IMR-90 (cell line): Measurements from ENCODE around the gene TGM6. TPM values are rescaled to one million over a fixed set of nuclear protein-coding genes. Genes with fewer than 3 reads are reported as not detected.

ENCODE experiments used
- ATAC-seq: fragments of 200-7000 bp; cut with Tn5 transposase; 2 replicates; pipeline ENCODE4 v1.9.1; 2020; ENCODE audit warnings: low read depth, mild to moderate bottlenecking, moderate library complexity
- BruUV-seq: library from RNA; stranded (reverse); fragments of 400-500 nt; replicated peaks from 2 replicates; lab custom pipeline; 2021; lab: Mats Ljungman, UMichigan
- CTCF ChIA-PET: fragments of 300-600 bp; formaldehyde crosslinking; extraction: SDS; loops from one replicate; lab custom pipeline; 2021; ENCODE audit warnings: antibody characterized with exemption; lab: Yijun Ruan, JAX
- POLR2A ChIA-PET: fragments of 300-600 bp; sonication (Branson Sonifier 250); formaldehyde crosslinking; loops from one replicate; lab custom pipeline; 2022; ENCODE audit warnings: antibody characterized with exemption; ENCODE audit not compliant: unreplicated experiment; lab: Charles Lee
- DNase-seq: peaks from one replicate; pipeline ENCODE4 v3.0.0; 2013
- H2AFZ ChIP-seq: replicated peaks from 2 replicates; pipeline ENCODE3; 2013; ENCODE audit warnings: low read length, mild to moderate bottlenecking; ENCODE audit not compliant: poor library complexity
- H2AK5ac ChIP-seq: 2 replicates; pipeline ENCODE4 v1.6.1; 2013; ENCODE audit warnings: low read depth, low read length, inconsistent platforms
- H2AK9ac ChIP-seq: replicated peaks from 2 replicates; pipeline ENCODE3; 2013; ENCODE audit warnings: mild to moderate bottlenecking, low read depth, low read length, moderate library complexity; ENCODE audit not compliant: poor library complexity
- H2BK120ac ChIP-seq: 2 replicates; pipeline ENCODE4 v1.6.1; 2013; ENCODE audit warnings: low read depth, low read length, inconsistent platforms
- H2BK15ac ChIP-seq: 3 replicates; pipeline ENCODE4 v1.6.1; 2013; ENCODE audit warnings: low read depth, low read length, inconsistent platforms
- H2BK20ac ChIP-seq: 2 replicates; pipeline ENCODE4 v1.6.1; 2013; ENCODE audit warnings: low read depth, mild to moderate bottlenecking, inconsistent platforms, low read length, moderate library complexity
- H2BK5ac ChIP-seq: 2 replicates; pipeline ENCODE4 v1.6.1; 2013; ENCODE audit warnings: mild to moderate bottlenecking, low read depth, low read length, inconsistent platforms; ENCODE audit not compliant: poor library complexity, severe bottlenecking
- H3K14ac ChIP-seq: replicated peaks from 2 replicates; pipeline ENCODE4 v1.6.1; 2013; ENCODE audit warnings: low read depth, low read length, inconsistent platforms
- H3K18ac ChIP-seq: 2 replicates; pipeline ENCODE4 v1.6.1; 2013; ENCODE audit warnings: low read depth, low read length, control low read depth
- H3K23ac ChIP-seq: 2 replicates; pipeline ENCODE4 v1.6.1; 2013; ENCODE audit warnings: low read depth, low read length, inconsistent platforms
- H3K27ac ChIP-seq: 2 replicates; pipeline ENCODE4 v1.5.1; 2013; ENCODE audit warnings: mild to moderate bottlenecking, control low read depth, low read length; ENCODE audit not compliant: insufficient read depth
- H3K27me3 ChIP-seq: 2 replicates; pipeline ENCODE4 v1.6.1; 2013; ENCODE audit warnings: low read length; ENCODE audit not compliant: control insufficient read depth, insufficient read depth
- H3K36me3 ChIP-seq: 2 replicates; pipeline ENCODE4 v1.6.1; 2013; ENCODE audit warnings: low read length, mixed read lengths; ENCODE audit not compliant: control insufficient read depth, insufficient read depth
- H3K4ac ChIP-seq: 2 replicates; pipeline ENCODE4 v1.6.1; 2013; ENCODE audit warnings: low read depth, low read length, inconsistent platforms
- H3K4me1 ChIP-seq: 2 replicates; pipeline ENCODE4 v1.6.1; 2013; ENCODE audit warnings: low read length, mixed read lengths; ENCODE audit not compliant: control insufficient read depth, insufficient read depth
- H3K4me2 ChIP-seq: 2 replicates; pipeline ENCODE4 v1.6.1; 2013; ENCODE audit warnings: low read depth, mild to moderate bottlenecking, control low read depth, low read length, moderate library complexity
- H3K4me3 ChIP-seq: 2 replicates; pipeline ENCODE4 v1.5.1; 2013; ENCODE audit warnings: low read depth, mild to moderate bottlenecking, control low read depth, low read length, moderate library complexity; ENCODE audit not compliant: insufficient read depth
- H3K56ac ChIP-seq: 2 replicates; pipeline ENCODE4 v1.6.1; 2013; ENCODE audit warnings: low read length, inconsistent platforms; ENCODE audit not compliant: insufficient read depth; ENCODE audit errors: extremely low read depth
- H3K79me1 ChIP-seq, 2 experiments: 2 replicates each; pipeline ENCODE4 v1.6.1; 2013; ENCODE audit warnings: low read length in 2 of 2, inconsistent platforms in 1 of 2, low read depth in 1 of 2
- H3K9ac ChIP-seq: 2 replicates; pipeline ENCODE4 v1.6.1; 2013; ENCODE audit warnings: low read depth, low read length, control low read depth
- H3K9me1 ChIP-seq: 2 replicates; pipeline ENCODE4 v1.6.1; 2013; ENCODE audit warnings: low read length, inconsistent platforms; ENCODE audit not compliant: insufficient read depth
- H3K9me3 ChIP-seq: 2 replicates; pipeline ENCODE4 v1.6.1; 2013; ENCODE audit warnings: low read length; ENCODE audit not compliant: control insufficient read depth, insufficient read depth
- H4K20me1 ChIP-seq: 2 replicates; pipeline ENCODE4 v1.6.1; 2013; ENCODE audit warnings: low read length, inconsistent platforms; ENCODE audit not compliant: insufficient read depth
- H4K5ac ChIP-seq: 2 replicates; pipeline ENCODE4 v1.6.1; 2013; ENCODE audit warnings: mild to moderate bottlenecking, low read depth, low read length, control low read depth
- H4K8ac ChIP-seq, 2 experiments: 2 replicates each; pipeline ENCODE4 v1.6.1; 2013; ENCODE audit warnings: low read depth in 2 of 2, low read length in 2 of 2, control low read depth in 1 of 2, inconsistent platforms in 1 of 2
- H4K91ac ChIP-seq: 2 replicates; pipeline ENCODE4 v1.6.1; 2013; ENCODE audit warnings: low read depth, low read length, inconsistent platforms; ENCODE audit not compliant: insufficient read depth
- BHLHE40 ChIP-seq: fragments of 150-350 bp; IDR thresholded peaks from 2 replicates; pipeline ENCODE4 v1.6.1; 2016; ENCODE audit warnings: mild to moderate bottlenecking, low read depth, low read length
- CEBPB ChIP-seq: IDR thresholded peaks from 2 replicates; pipeline ENCODE4 v1.6.1; 2012; ENCODE audit warnings: low read depth, low read length, improper control_type of control experiment
- CHD1 ChIP-seq: IDR thresholded peaks from 2 replicates; pipeline ENCODE4 v1.6.1; 2012; ENCODE audit warnings: low read depth, low read length, improper control_type of control experiment
- FOS ChIP-seq: fragments of 150-350 bp; IDR thresholded peaks from 2 replicates; pipeline ENCODE4 v1.6.1; 2016; ENCODE audit warnings: low read depth, low read length
- MAFK ChIP-seq: IDR thresholded peaks from 2 replicates; pipeline ENCODE4 v1.6.1; 2012; ENCODE audit warnings: low read depth, low read length, improper control_type of control experiment
- MAZ ChIP-seq: IDR thresholded peaks from 2 replicates; pipeline ENCODE4 v1.6.1; 2012; ENCODE audit warnings: low read depth, mild to moderate bottlenecking, low read length, improper control_type of control experiment, moderate library complexity, borderline replicate concordance
- MXI1 ChIP-seq: IDR thresholded peaks from 2 replicates; pipeline ENCODE4 v1.6.1; 2012; ENCODE audit warnings: low read depth, mild to moderate bottlenecking, low read length, moderate library complexity, borderline replicate concordance
- RCOR1 ChIP-seq: IDR thresholded peaks from 2 replicates; pipeline ENCODE4 v1.6.1; 2012; ENCODE audit warnings: mild to moderate bottlenecking, low read length, improper control_type of control experiment; ENCODE audit not compliant: insufficient replicate concordance
- RFX5 ChIP-seq: IDR thresholded peaks from 2 replicates; pipeline ENCODE4 v1.8.0; 2012; ENCODE audit warnings: low read depth, mild to moderate bottlenecking, low read length, moderate library complexity
- SMC3 ChIP-seq: fragments of 150-350 bp; IDR thresholded peaks from 2 replicates; pipeline ENCODE4 v1.6.1; 2016; ENCODE audit warnings: low read depth, mild to moderate bottlenecking, antibody characterized with exemption, low read length, moderate library complexity
- whole genome bisulfite sequencing, 2 experiments: methylation state at CpG; one replicate each; pipeline versions ENCODE4 v1.1.5 to v1.1.7; 2013; ENCODE audit warnings: missing lambda C conversion rate in 2 of 2; ENCODE audit not compliant: insufficient read length in 1 of 2; ENCODE audit errors: extremely low coverage in 2 of 2; 5-methylcytosine and 5-hydroxymethylcytosine counted together
- dilution Hi-C: fragments of 300-500 bp; cut with HindIII; formaldehyde crosslinking; loops from one replicate; pipeline ENCODE4 v1.14.3; 2018; ENCODE audit warnings: low sequenced_read_pairs; ENCODE audit not compliant: unreplicated experiment
- in situ Hi-C: fragments of 300-500 bp; cut with MboI; formaldehyde crosslinking; loops from 3 replicates; pipeline ENCODE4 v1.14.3; 2019; ENCODE audit warnings: low sequenced_read_pairs, inconsistent platforms, mixed read lengths
- intact Hi-C: fragments of 100-400 bp; cut with micrococcal nuclease; formaldehyde crosslinking; loops from 2 replicates; pipeline ENCODE4 v1.10.0; 2022
- polyA plus RNA-seq, 3 experiments: library from polyadenylated mRNA; depleted of rRNA; stranded (reverse); fragments of >200 nt; gene quantifications; 2 replicates each; pipeline ENCODE4 v1.2.3, GENCODE V29; 2012; ENCODE audit warnings: low replicate concordance in 1 of 3
- total RNA-seq: library from RNA; depleted of rRNA; stranded (reverse); fragments of >200 nt; gene quantifications from 2 replicates; pipeline ENCODE4 v1.2.3, GENCODE V29; 2012
- TF ChIP-seq, protein P1 (sequence below): fragments of 150-350 bp; IDR thresholded peaks from 2 replicates; pipeline ENCODE4 v1.6.1; 2017; ENCODE audit warnings: mild to moderate bottlenecking, antibody characterized with exemption, low read length, low read depth
- TF ChIP-seq, protein P2 (sequence below): fragments of 150-350 bp; IDR thresholded peaks from 2 replicates; pipeline ENCODE4 v1.6.1; 2016; ENCODE audit warnings: low read depth, mild to moderate bottlenecking, low read length, moderate library complexity, borderline replicate concordance

The TGM6 gene
- total and polyA plus RNA-seq, 2 of the 4 experiments (the other 2 are of a cell fraction): not detected

DNA sequence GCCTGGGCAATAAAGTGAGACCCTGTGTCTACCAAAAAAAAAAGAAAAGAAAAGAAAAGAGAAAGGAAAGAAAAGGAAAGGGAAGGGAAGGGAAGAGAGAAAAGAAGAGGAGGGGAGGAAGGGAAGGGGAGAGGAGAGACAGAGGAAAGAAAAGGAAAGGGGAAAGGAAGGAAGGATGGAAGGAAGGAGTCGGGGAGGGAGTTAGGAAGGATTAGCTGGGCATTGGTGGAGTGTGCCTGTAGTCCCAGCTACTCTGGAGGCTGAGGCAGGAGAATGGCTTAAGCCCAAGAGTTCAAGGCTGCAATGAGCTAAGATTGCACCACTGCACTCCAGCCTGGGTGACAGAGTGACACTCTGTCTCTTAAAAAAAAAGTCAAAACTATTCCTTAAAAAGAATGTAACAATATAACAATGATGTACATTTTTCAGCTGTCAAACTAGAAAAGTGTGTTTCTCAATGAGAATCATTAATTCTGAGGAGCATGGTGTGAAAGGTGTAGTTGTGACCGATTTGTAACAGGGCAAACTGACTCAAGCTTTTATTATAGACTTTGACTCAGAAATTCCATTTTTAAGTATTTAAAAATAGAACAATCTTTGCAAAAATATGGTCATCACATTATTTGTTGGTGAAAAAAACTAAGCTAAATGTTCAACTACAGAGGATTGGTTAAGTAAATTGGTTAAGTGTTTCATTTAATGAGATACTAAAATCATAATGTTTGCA, 75.2 kb downstream of the TGM6 start:
- CTCF ChIA-PET: interaction anchor here (1.0 kb wide), 1 partner anchor 248 kb away, joined by 3 read pairs; no protein-coding TSS in a partner anchor
- Histone ChIP-seq H3K18ac (no peak overlapping the region), H4K5ac (no peak overlapping the region), H3K4ac (no peak overlapping the region), H2BK15ac (no peak overlapping the region), H3K4me2 (no peak overlapping the region), H3K36me3 (peaks cover 5% of the 10 kb centered on the region), H2BK20ac (no peak overlapping the region), H3K27me3 (no peaks in the 10 kb centered on the region), H3K4me1 (no peaks in the 10 kb centered on the region), H3K9me3 (no peaks in the 10 kb centered on the region), H3K79me1 (no peaks in the 10 kb centered on the region), H2AK9ac (no peak overlapping the region), H3K14ac (no peak overlapping the region), H4K91ac (no peak overlapping the region), H3K4me3 (no peak overlapping the region), H2AFZ (no peak overlapping the region), H3K56ac (no peak overlapping the region), H4K20me1 (no peaks in the 10 kb centered on the region), H4K8ac (no peak overlapping the region), H2BK5ac (no peak overlapping the region), H3K9me1 (no peaks in the 10 kb centered on the region), H3K23ac (no peak overlapping the region), H3K9ac (no peak overlapping the region), H3K27ac (no peak overlapping the region), H2BK120ac (no peak overlapping the region), H2AK5ac (no peak overlapping the region)
- in situ Hi-C loops (loop anchor here (10.0 to 25.0 kb wide), 2 partner anchors 251 to 694 kb away; no protein-coding TSS in a partner anchor), dilution Hi-C loops (no loop called here), intact Hi-C loops (loop anchor here (10.0 kb wide), 1 partner anchor 341 kb away; no protein-coding TSS in a partner anchor)
- WGBS, 2 experiments: 100% methylated on average over 1 of the region's 2 CpGs; no CpG with 5 or more reads in 1 of the 2 experiments
- DNase-seq (no peak), ATAC-seq (no peak)
- no TSS peak for BruUV-seq
- POLR2A ChIA-PET: no interaction called here
- TF ChIP-seq FOS: no peak
- no peak for TF ChIP-seq SMC3
- no peak for TF ChIP-seq RCOR1
- no peak for TF ChIP-seq MAZ
- TF ChIP-seq CEBPB: no peak
- TF ChIP-seq, protein P1, sequence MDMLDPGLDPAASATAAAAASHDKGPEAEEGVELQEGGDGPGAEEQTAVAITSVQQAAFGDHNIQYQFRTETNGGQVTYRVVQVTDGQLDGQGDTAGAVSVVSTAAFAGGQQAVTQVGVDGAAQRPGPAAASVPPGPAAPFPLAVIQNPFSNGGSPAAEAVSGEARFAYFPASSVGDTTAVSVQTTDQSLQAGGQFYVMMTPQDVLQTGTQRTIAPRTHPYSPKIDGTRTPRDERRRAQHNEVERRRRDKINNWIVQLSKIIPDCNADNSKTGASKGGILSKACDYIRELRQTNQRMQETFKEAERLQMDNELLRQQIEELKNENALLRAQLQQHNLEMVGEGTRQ: no peak
- TF ChIP-seq MXI1: no peak
- no peak for TF ChIP-seq RFX5
- TF ChIP-seq BHLHE40: no peak
- TF ChIP-seq CHD1: no peak
- TF ChIP-seq, protein P2, sequence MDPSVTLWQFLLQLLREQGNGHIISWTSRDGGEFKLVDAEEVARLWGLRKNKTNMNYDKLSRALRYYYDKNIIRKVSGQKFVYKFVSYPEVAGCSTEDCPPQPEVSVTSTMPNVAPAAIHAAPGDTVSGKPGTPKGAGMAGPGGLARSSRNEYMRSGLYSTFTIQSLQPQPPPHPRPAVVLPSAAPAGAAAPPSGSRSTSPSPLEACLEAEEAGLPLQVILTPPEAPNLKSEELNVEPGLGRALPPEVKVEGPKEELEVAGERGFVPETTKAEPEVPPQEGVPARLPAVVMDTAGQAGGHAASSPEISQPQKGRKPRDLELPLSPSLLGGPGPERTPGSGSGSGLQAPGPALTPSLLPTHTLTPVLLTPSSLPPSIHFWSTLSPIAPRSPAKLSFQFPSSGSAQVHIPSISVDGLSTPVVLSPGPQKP: no peak
- TF ChIP-seq MAFK: no peak
